Stimulated activated CD8-positive, alpha-beta memory T cell treated with anti-CD3 and anti-CD28 coated beads, Interleukin-2, amount 100 ng/mL, for 48 hours (primary cell): ENCODE results near the gene AK8.

Experiments
- DNase-seq, 2 donors: peaks; one replicate each; pipeline ENCODE4 v3.0.0-alpha.2; 2020; ENCODE audit warnings: low read depth in 2 of 2

The AK8 gene, protein sequence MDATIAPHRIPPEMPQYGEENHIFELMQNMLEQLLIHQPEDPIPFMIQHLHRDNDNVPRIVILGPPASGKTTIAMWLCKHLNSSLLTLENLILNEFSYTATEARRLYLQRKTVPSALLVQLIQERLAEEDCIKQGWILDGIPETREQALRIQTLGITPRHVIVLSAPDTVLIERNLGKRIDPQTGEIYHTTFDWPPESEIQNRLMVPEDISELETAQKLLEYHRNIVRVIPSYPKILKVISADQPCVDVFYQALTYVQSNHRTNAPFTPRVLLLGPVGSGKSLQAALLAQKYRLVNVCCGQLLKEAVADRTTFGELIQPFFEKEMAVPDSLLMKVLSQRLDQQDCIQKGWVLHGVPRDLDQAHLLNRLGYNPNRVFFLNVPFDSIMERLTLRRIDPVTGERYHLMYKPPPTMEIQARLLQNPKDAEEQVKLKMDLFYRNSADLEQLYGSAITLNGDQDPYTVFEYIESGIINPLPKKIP

DNA sequence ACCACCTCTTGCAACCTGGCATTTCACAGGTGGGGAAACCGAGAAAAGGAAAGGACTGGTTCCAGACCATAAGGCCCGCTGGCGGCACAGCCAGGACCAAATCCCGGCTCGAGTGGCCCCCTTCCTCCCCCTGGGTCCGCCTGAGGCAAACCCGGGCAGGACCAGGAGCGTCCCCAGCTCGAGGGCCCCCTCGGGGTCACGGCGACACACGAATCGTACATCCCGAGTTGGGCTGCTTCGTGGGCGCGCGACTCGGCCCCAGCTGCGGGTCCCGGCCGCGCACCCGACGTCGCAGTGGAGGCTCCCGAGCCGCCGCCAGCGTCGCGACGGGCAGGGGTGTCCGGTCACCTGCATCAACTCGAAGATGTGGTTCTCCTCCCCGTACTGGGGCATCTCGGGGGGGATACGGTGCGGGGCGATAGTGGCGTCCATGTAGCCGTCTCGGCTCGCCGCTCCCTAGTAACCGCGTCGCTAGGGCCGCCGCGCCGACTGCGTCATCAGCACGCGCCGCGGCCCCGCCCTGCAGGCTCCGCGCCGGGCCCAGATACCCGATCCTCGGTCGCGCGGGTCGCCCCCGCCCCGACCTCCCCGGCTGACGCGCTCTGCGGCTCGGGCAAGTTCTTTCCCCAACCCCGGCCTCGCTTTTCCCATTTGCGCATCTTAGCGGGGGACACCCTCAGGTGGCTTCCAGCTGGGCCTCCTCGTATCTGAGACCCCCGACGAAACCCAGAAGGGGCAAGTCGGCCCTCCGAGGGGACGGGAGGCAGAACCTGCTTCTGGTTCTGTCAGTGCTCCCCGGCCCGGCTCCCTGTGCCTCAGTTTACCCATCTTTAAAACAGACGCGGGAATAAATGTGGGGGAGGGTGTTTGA lies at the start of gene AK8:
TSS of gene AK8 (minus strand) at position 461 of the 871 bp plus-strand sequence. CDS start at position 432, 29 bp downstream.
- peak; percentile 61 to 62 for DNase-seq

DNA sequence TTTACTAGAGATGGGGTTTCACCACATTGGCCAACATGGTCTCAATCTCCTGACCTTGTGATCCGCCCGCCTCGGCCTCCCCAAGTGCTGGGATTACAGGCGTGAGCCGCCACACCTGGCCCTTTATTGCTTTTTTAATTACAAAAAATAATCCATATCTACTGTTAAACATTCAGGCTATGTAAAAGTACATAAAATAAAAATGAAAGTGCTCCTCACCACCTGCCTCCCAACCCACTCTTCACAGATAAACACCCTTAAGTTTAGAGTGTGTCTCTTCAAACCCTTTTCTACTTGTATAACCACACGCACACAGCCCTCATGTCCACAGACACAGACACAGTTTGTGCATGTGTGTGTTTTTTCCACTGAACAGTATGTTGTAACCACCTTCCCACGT lies 49.6 kb upstream of the AK8 start:
- DNase-seq, result no peak

DNA sequence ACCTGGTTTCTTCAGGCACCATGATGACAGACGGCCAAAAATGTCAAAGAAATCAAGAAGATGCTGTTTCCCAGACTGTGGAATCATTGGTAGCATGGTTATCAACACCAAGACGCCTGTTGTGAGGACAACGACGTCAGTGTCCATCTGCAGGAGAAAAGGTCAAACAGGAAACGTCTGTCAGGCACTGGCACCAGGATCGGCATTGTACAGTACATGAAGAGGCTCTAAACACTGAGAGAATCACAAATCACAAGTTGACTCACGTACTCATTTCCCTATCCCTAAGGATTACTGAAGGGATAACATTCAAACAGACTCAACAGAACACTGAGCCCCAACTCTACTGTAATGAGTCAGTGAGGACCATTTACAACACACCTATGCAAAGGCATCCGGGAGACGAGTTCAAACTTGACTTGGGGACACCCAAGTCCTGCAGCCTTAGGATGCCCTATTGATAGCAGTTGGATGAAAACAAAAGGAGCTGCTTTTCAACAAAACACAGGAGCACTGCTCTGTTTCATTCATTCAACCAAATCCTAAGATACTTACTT lies 45.3 kb upstream of the AK8 start:
- DNase-seq, result no peak

DNA sequence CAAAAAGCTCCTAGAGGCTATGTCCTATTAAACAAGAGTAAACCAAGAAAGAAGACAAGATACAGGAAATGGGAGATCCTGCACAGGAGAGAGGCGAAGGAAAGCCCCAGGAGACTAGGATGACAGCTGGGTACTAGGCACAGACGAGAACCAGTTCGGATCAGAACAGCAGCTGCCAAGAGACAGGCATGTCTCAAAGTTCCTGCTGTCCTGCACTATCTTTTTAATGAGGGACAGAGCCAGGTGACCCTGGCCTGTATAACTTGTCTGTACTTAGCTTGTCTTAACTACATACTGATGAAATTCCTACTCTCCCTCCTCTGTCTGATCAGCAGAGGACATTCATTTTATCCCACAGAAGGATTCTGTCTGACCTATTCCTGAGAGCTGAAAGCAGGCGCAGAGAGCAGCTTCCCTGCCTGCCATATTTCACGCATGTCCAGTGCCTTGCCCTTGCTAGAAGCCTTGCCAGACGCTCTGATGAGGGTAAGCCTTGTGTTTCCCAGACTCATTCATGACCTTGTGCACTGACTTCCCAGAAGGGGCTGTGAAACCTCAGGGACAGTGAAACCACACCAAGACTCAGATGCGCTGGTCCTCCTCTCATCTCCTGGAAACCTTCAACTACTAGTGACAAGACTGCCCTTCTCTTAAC lies 41.7 kb upstream of the AK8 start:
- DNase-seq, result no peak

DNA sequence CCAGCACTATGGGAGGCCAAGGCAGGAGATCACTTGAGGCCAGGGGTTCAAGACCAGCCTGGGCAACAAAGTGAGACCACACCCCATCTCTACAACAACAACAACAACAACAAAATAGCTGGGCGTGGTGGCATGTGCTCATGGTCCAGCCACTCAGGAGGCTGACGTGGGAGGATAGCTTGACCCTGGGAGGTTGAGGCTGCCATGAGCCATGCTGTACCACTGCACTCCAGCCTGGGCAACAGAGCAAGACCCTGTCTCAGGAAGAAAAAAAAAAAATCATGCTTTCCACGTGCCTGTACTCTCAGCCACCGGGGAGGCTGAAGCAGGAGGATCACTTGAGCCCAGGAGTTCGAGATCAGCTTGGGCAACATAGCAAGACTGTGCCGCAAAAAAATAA lies 36.8 kb upstream of the AK8 start:
- no peak for DNase-seq

GRCh38 chr9:132912131-132912530 lies 34.0 kb upstream of the AK8 start:
- no peak for DNase-seq

- no peak for DNase-seq
Observed at GRCh38 chr9:132910376-132910775, 32.3 kb upstream of the AK8 start.

DNA sequence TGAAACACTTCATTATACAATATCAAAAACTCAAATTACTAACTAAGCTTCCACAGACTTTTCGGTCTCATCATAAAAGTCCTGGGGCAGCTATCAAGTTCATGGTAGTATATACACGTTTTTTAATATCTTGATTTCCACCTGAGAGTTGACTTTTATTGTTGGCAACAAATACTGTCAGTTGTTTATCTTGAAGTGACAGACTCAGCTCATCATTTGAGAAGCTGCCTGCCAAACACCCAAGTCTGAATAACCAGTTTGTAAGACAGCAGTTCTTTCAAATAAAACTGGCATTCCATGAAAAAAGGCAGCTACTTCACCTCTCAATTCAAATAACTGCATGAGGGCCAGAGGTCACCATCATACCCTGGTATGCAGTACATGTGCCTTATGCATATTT lies 31.2 kb upstream of the AK8 start:
- DNase-seq, result no peak

GRCh38 chr9:132908635-132909034 lies 30.6 kb upstream of the AK8 start:
- DNase-seq, result no peak

GRCh38 chr9:132905726-132906125 lies 27.6 kb upstream of the AK8 start:
- DNase-seq, result no peak

DNA sequence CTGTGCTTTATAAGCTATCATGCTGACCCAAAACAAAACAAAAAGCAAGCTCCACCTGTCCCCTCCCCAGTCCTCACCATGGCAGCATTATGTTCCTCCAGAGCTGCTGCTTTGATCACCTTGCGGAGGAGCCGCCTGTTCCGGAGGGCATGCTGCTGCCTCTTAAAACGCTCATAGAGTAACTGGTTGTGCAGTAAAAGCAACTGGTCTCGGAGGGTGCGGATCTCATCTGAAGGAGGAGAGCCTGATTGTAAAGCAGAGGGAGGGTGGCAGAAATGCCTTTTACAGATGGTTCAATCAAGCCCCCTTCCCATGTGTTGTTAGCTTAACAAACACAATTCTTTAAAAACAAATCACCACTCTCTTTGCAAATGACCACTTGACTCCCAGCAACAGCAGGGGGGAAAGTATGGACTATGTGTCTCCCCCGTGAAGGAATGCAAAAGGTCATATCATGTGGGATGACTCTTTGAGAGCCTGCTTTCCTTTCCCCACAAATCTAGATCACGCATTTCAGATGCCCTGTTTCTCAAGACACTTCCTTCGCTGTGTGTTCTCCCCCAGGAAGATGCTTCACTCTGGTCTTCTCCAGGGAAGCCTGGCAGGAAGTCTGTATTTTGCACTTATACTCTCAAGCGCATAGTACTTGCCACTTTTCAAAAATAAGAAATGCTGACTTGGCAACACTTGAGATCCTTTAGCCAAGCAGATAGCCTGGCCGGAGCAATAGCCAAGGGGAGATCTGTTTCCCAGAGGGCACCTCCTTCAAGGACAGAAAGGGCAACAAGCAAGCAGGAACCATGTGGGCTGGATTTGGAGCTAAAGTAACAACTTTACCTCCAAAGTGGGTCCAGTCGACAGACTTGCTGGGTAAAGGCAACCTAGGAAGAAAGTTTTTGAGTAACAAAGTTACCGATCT lies 25.7 kb upstream of the AK8 start:
- no peak for DNase-seq

GRCh38 chr9:132901858-132902831 lies 24.1 kb upstream of the AK8 start:
- peak; percentile 26 to 58 for DNase-seq

- no peak for DNase-seq
Observed at GRCh38 chr9:132898051-132898450, 20.0 kb upstream of the AK8 start.

DNA sequence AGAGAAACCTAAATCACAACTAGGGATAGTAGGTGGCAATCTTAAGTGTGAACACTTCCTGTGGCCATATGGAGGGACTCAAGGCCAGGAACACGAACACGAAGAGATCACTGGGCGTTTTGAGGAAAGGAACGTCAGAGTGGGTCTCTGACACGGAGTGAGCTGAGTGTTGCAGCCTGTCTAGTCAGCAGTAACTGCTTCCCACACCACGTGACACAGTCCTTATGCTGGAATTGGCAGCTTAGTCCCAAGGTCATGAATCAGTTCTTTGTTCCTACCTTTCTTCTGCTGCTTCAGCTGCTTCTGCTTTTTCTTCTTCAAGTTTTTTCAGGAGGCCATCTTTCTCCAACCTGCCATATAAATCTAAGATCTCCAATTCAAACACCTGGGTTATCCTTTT lies 18.8 kb upstream of the AK8 start:
- DNase-seq, result no peak

- DNase-seq, result no peak
Observed at GRCh38 chr9:132896264-132896663, 18.2 kb upstream of the AK8 start.

DNA sequence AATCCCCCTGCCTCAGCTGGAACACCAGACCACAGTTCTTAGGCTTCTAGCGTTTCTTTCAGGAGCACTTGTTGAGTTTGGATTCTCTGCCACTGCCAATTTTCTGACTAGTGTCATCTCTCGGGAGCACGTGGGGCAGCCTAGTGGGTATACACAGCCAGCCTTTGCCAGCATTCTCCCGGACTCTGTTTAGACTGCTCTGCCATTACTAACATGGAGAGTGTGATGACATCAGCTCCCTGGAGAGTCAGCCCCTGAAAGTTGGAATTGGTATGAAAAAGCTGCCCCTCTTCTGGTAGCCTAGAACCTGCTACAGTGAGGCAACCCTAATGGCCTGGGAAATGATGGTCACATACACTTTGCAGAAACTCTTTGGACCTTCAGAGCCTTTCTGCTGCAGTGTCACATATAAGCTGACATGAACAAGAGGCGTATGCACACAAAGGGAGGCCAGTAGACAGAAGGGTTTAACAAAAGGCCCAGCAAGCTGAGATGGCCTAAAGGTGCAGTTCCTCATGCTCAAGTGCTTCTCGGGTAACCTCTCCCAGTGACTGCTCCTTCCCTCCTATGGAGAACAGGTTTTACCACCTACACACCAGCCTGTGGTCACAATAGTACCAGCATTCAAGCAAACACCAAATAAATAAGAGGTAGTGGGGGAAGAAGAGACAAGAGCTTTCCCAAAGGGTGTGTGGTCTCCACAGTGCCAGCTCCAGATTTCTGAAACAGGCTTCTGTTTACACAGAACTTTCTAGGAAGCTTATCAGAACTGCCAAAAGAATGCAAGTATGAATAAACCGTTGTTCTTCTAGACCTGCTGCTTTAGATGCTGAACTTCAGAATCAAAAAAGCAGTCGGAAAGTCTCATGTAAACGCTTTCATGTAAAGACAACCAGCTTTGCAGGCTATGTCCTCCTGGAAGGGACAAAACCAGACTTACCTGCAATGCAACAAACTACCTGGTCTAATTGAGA lies 17.1 kb upstream of the AK8 start:
- DNase-seq, result no peak

GRCh38 chr9:132894346-132894745 lies 16.3 kb upstream of the AK8 start:
- DNase-seq, result no peak

DNA sequence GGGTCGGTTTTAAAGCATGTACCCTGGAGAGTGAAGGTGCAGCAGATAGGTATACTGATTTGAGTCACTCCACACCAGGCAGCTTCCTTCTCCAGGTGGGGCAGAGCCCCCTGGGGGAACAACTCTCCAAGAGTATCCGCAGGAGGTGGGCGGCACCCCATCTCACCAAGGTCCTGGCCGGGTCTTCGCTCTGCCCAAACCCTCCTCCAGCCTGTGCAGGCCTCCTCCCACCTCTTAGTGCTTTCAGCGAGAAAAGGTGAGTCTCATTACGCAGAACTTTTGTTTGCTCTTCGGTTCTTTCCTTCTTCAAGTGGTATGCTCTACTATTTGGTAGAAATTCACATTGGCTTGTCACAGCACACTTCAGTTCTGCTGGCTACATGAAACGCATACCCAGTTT lies 14.3 kb upstream of the AK8 start:
- DNase-seq, result no peak
